ENCODE results near the gene STK39.

The STK39 gene

DNA sequence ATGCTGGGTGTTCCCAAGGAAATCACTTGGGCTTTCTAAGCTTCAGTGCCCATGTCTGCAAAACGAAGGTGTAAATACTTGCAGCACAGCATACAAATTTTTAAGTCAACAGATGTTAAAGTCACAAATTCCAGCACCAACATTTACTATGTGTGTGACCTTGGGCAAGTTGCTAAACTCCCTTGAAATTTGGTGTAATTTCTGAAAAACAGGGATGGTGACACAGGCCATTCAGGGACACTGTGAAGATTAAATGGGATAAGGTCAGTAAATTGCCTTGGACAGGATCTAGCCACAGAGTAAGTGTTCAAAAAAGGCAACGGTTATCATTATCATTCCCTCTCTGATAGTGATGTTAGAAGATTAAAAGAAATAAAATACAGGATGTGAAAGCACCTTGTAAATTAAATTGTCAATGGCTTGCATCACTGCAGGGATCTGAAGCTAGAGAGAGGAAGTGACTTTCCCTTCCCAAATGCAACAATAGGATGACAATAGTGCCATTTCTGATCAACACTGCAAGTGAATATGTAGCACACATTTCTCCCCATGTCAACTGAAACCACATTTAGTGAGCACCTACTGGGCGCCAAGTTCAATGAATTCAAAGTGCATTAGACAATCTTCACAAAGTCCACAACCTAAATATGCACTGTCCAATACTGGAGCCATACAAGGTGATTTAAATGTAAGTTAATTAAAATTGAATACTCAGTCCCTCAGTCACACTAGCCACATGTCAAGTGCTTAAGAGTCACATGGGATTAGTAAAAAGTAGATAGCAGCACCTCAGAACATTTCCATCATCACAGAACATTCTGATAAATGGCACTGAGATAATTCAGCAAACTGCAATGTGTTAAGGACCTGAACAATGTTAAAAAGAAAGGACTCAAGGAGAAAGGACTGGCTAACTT, 81.2 kb downstream of the STK39 start:
- H3K4me3 ChIP-seq (ENCODE audit: low read depth, low read length), result no peak overlapping the region

DNA sequence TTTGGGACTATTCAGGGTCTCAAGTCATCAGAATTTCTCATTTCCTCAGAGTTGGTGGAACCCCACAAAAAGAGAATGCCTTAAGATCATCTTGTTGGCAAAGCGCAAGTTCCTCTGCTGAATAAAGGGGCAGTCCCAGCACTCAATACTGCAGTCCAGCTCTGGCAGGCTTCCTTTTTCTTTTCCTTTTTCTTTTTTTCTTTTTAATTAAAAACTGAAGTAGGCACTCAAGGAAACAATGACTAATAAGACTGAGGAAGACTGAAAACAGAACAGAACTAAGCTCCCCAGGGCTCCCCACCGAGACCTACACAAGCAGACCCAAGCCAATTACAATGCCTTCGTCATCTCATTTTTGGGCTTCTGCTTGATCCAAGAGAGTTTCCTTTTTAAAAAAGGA, 82.0 kb downstream of the STK39 start:
- H3K4me3 ChIP-seq (ENCODE audit: low read depth, low read length), result no peak overlapping the region

DNA sequence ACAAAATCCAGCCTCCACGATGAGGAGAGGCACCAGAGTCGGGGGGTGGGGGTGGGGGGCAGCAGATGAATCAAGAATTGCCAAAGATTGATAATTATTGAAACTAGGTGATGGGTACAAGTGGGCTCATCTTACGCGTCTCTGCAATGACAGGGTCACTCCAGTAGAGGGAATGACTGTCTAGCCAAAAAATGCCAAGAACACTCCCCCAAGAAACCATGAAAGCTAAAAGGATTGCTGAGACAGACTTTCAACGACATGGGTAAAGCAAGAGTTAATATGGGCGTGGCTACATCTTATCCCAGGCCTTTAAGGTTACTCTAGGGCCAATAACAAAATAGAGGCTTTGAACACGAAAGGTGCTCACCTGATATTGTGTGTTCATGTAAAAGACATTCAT, 86.5 kb downstream of the STK39 start:
- no peak overlapping the region for H3K4me3 ChIP-seq (ENCODE audit: low read depth, low read length)

DNA sequence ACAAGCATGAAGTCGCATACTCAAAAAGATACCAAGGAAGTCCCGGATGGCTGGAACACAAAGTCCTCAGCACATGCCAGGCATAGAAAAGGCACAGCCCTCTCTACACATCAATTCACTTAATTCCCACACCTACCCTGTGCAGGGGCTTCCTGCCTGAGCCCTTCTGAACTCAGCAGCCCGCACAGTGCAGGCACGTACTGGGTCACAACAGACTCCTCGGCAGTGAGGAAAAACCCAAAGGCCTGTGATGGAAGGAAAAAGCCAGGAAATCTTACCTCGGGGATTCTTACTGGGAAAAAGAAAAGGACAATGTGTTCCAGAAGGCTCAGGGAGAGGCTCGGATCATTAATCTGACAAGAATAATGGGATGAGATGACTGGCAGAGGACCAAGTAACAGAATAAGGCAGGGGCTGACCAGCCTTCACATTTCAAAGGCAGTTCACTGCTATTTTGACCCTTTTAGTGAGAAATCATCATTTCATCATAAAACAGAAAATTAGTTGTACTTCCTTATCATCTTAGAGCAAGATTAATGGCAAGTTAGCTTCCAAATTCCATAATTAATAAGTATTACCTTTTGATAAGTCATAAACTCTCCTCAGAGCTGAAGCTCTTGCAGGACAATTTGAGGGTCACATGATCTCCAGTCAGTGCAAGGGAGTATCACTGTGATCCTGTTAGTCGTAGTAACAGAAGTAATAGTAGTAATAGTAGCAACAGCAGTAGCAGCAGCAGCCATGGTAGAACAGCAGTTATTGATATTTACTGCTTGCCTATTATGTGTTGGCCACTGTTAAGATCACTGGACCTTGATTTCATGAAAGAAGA, 87.4 kb downstream of the STK39 start:
- no peak overlapping the region for H3K4me3 ChIP-seq (ENCODE audit: low read depth, low read length)

DNA sequence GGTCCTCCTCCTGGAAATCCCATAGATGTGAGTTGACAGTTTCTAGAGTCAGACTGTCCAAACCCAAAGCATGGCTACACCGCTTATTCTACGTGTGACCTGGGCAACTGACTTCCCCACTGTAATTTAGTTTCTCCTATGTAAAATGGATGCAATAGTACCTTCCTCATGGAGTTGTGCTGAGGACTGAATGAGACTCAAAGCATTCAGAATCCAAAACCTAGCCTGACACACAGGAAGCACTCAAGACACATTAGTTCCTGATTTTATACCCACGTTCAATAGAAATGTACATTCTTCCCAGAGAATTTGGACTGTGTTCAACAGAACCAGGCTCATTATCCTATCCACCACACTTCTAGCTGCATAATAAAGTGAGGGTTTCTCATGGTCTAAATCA, 88.8 kb downstream of the STK39 start:
- H3K4me3 ChIP-seq (ENCODE audit: low read depth, low read length), result no peak overlapping the region

DNA sequence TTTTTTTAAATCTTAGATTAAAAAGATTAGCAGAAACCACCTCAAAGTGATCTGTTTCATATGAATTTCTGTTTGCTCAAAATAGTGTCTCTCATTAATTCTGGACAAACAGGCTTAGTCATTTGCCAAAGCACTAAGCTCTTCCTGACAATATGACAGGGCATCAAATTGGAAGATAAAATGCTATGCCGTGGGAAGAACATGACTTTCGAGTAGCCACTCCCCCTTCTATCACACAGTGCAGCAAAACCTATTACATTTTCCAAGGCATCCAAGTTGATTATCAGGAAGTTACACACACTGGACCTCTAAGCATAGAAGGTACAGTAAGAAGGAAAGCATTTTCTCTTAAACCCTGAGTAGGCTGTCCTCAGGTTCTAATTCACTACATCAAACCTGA, 89.5 kb downstream of the STK39 start:
- H3K4me3 ChIP-seq (ENCODE audit: low read depth, low read length), result no peak overlapping the region

DNA sequence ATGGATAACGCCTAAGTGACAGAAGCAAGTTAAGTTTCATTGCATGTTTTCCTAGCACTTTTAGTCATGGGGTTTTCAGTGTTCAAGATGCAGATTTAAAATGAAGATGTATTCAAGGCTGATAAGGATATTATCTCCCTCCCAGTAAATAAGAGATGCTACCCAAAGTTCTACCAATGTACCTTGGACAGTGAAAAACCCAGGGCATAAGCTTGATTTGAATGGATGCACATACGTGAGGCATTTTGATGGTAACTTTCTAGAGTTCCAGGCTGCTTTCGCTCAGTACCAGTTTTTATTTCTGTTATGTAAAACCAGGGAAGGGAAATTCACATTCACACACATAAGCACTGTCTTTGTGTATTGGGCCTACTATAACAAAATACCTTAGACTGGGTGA, 90.3 kb downstream of the STK39 start:
- H3K4me3 ChIP-seq (ENCODE audit: low read depth, low read length), result no peak overlapping the region

DNA sequence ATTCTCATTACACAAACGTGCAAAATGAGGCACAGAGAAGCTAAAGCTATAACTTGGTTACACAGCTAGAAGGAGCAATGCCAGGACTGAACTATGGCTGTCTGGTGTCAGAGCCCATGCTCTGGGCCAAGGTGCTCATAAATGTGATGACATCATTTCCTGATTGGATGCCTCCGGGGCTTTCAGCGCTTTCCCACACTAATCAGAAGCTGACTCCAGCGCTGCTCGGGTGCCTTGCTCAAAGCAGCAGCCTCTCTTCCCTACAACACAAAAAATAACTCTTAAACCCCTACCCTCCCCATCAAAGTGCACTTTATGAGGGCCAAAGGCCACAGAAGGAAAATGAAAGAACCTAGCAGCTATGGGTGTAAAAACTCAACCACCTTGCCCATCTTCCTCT, 90.7 kb downstream of the STK39 start:
- no peak overlapping the region for H3K4me3 ChIP-seq (ENCODE audit: low read depth, low read length)

DNA sequence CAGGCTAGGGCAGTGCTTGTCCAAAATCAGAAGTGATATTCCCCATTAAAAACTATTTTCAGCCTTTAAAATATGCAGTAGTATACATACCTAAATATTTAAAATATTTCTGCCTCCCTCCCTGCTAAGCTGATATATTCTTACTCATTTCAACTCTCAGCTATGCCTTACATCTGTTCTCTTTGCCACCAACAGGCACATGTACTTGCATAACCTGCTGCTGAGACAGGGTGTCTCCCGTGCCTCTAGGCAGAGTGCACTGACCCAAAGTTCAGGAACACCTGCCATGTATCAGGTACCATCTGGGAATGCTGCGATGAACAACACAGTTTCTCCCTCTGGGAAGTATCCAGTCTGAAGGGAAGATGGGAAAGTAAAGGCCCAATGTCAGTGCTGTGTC, 91.7 kb downstream of the STK39 start:
- H3K4me3 ChIP-seq (ENCODE audit: low read depth, low read length), result no peak overlapping the region

DNA sequence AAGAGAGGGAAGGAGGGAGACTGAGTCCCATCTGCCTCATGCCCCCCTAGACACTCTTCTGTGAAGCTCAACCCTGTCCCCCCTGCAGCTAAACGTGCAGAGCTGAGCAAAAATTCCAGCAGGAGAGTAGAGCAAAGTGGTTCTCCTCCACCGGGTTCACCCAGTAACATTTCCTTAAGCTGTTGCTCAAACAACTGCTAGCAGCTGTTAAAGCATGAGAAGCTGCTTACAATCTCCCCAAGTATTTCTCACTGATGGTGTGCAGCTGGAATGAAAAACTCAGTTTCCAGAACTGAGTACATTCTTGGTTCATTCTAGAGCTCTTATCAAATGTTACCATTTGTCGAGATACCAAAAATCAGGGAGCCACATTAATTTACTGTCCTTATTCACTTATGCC, 92.3 kb downstream of the STK39 start:
- H3K4me3 ChIP-seq (ENCODE audit: low read depth, low read length), result no peak overlapping the region

DNA sequence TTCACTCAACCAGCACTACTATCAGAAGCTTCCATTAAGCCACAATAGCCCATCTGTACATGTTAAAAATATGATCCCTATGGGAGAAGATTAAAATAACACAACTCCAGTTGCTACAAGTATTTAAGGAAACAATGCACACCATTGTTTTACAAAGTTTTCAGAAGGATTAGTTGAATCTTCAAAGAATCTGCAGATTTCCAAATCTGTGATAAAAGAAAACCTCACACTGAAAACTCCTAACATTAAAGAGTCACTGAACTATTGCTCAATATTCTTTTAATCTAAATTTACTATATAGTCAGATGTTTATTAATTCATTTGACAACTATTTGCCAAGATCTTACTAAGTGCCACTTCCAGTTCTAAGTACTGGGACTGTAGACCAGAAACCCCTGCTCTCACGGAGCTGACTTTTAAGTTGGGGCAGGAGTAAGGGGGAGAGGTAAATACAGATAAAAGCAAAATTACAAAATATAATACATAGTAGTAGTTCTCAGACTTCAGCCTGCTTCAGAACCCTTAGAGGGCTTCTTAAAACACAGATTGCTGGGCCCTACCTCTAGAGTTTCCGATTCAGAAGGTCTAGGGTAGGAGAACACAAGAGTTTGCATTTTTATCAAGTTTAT, 94.4 kb downstream of the STK39 start:
- H3K4me3 ChIP-seq (ENCODE audit: low read depth, low read length), result no peak overlapping the region

DNA sequence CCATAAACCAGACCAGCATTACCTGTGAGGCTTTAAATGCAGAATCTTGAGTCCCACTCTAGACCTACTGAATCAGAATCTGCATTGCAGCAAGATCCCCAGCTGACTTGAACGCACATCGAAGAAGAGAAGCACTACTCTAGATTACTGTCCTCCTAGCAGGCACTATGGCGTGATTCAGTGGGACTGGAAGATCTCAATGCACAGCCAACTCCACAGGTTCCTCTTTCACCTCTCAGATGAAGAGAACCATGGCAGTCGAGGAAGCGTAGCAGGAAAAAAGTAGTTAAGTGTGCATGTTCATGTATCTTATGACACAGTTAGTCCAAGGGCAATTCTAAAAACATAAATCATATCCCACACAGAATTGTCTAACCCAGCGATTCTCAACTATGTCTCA, 97.4 kb downstream of the STK39 start:
- no peak overlapping the region for H3K4me3 ChIP-seq (ENCODE audit: low read depth, low read length)

DNA sequence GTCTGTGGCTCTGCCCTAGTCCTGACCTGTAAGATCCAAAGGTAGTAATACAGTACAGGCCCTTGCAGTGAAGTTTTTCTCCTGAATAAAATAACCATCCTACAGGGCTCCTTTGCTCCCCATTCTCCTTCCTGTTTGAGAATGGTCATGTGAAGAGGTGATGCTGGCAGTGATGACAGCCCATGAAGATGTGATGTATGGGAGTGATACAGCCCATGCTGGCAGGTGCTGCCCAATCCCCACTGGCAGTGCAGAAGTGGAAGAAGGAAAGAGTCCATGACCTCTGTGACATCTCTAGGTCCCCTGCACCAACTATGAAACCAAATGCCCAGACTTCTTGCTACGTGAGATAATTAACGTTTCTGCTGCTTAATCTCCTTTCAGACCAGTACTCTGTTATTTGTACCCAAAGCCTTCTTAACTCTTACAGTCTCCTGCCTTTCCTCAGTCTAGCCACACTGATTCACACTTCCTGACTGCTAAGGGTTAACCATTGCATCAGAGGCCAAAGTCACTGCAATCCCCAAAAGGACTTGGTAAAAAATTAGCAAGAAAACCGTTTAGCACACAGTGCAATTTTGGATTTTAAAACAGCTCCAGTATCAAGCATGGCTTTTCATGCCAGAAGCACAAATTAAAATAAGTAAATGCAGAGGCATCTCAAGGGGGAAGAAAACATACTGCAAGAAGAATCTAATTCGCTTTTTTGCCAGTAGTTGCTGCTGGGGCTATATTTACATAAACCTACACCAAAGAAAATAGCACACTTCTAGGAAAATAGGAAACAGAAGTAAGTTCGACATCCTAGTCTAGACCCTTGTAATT, 98.0 kb downstream of the STK39 start:
- no peak overlapping the region for H3K4me3 ChIP-seq (ENCODE audit: low read depth, low read length)

DNA sequence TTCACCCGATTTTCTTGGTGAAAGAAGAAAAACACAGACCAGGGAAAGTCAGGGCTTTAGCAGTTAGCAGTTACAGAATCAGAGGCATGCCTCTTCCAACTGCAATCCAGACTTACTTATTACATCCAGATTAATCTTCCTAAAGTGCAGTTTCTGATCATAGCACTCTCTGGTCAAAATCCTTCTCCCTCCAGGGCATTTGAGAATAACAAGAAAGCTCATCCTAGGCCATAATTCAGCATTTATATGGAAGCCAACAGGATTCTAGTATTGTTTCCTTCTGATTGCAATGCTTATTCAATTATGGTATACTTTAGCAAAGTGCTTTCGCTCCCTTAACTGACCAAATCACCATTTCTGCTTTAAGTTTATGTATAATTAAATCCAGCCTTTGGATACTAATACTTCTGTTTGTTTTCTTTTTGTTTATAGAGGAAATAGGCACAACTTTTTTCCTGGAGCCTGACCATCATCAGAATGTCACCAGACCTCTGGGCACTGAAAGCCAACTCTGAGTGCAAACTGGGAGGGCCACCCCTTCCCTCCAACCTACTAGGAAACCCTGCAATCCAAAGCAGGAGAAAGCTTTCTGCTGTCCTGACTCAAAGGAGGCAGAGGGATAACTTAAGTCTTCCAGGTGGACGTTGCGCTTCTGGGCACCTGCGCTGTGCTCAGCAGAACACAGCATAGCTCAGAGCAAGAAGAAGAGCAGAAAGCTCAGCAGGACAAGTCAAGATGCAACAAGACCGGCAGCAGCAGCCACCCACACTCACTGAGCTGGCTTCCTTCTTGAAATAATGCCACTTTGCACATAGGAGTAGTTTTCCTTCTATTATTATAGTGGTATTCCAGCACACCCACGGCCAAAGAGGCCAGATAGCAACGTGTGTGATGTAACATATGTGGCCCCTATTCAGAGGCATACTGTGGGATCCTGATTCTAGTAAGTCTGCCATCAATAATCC, 99.3 kb downstream of the STK39 start:
- no peak overlapping the region for H3K4me3 ChIP-seq (ENCODE audit: low read depth, low read length)

DNA sequence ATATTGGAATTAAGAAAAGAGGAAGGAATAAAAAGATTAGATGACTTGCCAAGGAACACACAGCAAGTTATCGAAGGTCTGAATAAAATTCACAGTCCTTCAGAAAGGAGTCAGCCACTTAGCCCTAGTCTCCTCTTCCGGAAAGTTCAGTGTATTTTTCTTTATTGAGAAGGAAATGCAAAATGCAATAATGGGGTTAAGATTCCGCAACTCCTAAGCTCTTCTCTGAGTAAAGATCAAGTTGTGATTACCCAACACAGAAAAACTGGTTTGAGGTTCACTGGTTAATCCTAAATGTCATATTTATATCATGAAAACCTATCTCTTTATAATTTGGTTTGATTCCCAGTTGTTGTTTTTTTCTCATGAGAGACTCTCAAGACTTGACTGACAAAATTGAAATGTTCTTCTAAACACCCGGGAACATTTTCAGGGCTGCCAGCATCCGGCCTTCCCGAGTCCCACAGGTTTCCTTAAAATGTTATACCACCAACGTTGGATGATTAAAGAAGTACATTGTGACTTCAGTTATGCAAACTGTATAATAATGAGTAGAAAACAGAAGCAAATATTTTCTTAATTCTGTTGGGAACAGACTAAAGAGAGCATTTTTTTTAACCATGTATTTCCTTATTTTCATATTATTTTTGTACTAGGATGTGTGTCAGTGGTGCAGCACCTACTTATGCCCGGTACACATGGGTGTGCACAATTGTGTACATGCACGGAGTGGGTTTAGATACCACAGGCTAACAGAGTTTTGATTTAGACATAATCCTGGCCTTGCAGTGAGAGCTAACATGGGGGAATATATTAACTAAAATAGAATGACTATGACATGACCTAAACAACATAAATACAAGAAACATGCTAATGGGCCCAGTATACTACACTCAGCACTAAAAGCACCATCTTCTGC, 100.2 kb downstream of the STK39 start:
- no peak overlapping the region for H3K4me3 ChIP-seq (ENCODE audit: low read depth, low read length)

DNA sequence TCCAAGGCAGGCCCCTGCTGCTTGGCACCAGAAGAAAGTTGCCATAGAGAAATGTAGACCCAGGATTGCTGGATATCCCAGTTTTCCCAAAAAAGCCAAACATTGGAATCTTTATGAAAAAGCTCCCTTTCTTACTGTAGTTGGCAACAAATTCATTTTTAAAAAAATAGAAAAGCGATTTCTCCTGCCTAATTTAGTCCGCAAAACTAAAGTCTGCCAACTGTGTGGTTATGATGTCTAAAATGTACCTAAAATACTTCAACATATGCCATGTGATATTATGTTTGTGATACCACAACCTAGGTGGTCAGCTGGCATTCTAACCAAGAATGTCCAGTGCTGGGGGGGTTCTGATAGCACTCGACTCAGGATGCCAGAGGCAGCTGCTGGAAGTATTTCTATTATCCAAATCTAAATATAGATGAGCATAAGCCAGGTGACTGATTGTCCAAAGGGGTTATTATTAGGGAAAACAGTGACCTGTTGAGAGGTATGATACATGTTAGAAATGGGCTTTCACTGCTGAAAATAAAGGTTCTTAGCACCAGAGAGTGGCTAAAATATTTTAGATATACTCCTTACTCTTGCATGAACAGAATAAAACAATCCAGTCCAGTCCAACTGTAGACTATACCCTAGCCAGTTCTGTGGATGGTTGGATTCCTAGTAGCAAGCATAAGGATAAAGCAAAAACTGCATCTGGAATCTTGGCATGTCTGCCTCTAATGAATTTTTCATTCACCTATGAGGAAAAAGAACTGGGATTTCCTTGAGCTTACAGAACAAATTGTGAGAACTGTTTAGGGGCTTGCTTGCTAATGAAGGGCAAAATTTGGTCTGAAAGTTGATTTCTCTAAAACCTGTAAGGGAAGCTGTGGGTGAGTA, 101.7 kb downstream of the STK39 start:
- H3K4me3 ChIP-seq (ENCODE audit: low read depth, low read length), result no peak overlapping the region

DNA sequence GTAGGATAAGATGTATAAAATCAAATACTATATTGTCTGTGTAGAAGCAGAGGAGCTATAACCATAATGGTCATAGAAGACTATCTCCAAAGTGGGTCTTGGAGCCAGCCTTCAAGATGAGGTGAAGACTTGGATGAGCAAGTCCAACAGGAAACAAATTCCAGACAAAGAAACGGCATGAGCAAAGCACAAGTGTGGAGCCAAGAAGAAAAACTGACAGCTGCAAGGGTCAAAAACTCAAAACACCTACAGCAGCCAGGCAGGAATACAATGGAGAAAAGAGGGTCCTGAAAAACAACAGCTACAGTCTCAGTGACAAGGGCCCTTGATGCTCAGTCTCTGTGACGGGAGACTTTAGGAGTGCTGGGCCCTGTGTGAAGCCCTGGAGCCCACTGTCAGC, 102.4 kb downstream of the STK39 start:
- H3K4me3 ChIP-seq (ENCODE audit: low read depth, low read length), result no peak overlapping the region

DNA sequence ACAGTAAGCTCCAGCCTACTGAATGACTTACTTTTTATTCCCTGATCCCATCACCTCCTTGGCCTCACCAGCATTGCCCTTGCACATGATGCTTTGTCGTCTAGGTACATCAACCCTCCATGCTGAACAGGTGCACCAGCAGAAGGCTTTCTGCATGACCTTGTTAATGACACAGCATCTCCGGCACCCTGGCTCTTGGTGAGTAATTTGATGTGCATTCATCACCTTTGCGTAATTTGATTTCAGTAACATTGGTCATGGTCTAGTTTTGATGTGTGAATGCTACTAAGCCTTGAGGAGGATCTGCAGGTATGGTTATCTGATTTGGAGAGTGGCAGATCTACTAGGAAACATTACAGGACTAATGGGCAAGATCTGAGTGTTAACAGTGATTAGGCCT, 103.6 kb downstream of the STK39 start:
- no peak overlapping the region for H3K4me3 ChIP-seq (ENCODE audit: low read depth, low read length)

Data from iPS-11a (cell line).